H9 (cell line): ENCODE data around the gene LETM1. TPM values are rescaled to one million over a fixed set of nuclear protein-coding genes. Genes with fewer than 3 reads are reported as not detected.
A peak's percentile ranks its signal among the peaks of the same experiment; 100 is the strongest.

Experiments used
- DNase-seq: peaks from one replicate; pipeline ENCODE4 v3.0.0-alpha.2; 2017
- H2AFZ ChIP-seq: one replicate; pipeline ENCODE4 v1.6.1; 2013; ENCODE audit warnings: mild to moderate bottlenecking, low read length, control low read depth, moderate library complexity
- H2AK5ac ChIP-seq: 2 replicates; pipeline ENCODE4 v1.6.1; 2013; ENCODE audit warnings: low read length, control low read depth, mixed read lengths; ENCODE audit not compliant: insufficient read length
- H2BK120ac ChIP-seq: one replicate; pipeline ENCODE4 v1.6.1; 2013; ENCODE audit warnings: low read depth, mild to moderate bottlenecking, low read length, control low read depth, inconsistent platforms; ENCODE audit not compliant: poor library complexity, severe bottlenecking
- H2BK12ac ChIP-seq: 2 replicates; pipeline ENCODE4 v1.6.1; 2013; ENCODE audit warnings: low read length, control low read depth, mixed read lengths, low read depth; ENCODE audit not compliant: insufficient read length
- H2BK15ac ChIP-seq: 2 replicates; pipeline ENCODE4 v1.6.1; 2013; ENCODE audit warnings: low read depth, low read length, control low read depth
- H2BK20ac ChIP-seq: one replicate; pipeline ENCODE4 v1.6.1; 2013; ENCODE audit warnings: low read depth, mild to moderate bottlenecking, low read length, control low read depth, inconsistent platforms; ENCODE audit not compliant: poor library complexity, severe bottlenecking
- H2BK5ac ChIP-seq: 2 replicates; pipeline ENCODE4 v1.6.1; 2013; ENCODE audit warnings: low read length, control low read depth, mixed read lengths; ENCODE audit not compliant: insufficient read length
- H3K14ac ChIP-seq: 2 replicates; pipeline ENCODE4 v1.6.1; 2013; ENCODE audit warnings: low read length, control low read depth; ENCODE audit not compliant: insufficient read depth
- H3K18ac ChIP-seq: 2 replicates; pipeline ENCODE4 v1.6.1; 2013; ENCODE audit warnings: low read depth, mild to moderate bottlenecking, mixed read lengths, low read length, control low read depth; ENCODE audit not compliant: insufficient read length
- H3K23ac ChIP-seq: 2 replicates; pipeline ENCODE4 v1.6.1; 2013; ENCODE audit warnings: low read length, control low read depth, mixed read lengths, low read depth; ENCODE audit not compliant: insufficient read length
- H3K23me2 ChIP-seq: 2 replicates; pipeline ENCODE4 v1.6.1; 2013; ENCODE audit warnings: low read depth, mild to moderate bottlenecking, mixed read lengths, low read length, control low read depth; ENCODE audit not compliant: insufficient read length, poor library complexity, severe bottlenecking
- H3K27ac ChIP-seq: 2 replicates; pipeline ENCODE4 v1.5.1; 2013; ENCODE audit warnings: low read length, control low read depth, mixed read lengths, low read depth; ENCODE audit not compliant: insufficient read length
- H3K27me3 ChIP-seq: 2 replicates; pipeline ENCODE4 v1.6.1; 2013; ENCODE audit warnings: low read length, control low read depth, inconsistent platforms; ENCODE audit not compliant: insufficient read depth
- H3K4ac ChIP-seq: 2 replicates; pipeline ENCODE4 v1.6.1; 2013; ENCODE audit warnings: low read depth, mild to moderate bottlenecking, control low read depth, inconsistent platforms, low read length, moderate library complexity
- H3K4me1 ChIP-seq: 2 replicates; pipeline ENCODE4 v1.6.1; 2013; ENCODE audit warnings: low read length, control low read depth, inconsistent platforms; ENCODE audit not compliant: insufficient read depth
- H3K4me2 ChIP-seq: 2 replicates; pipeline ENCODE4 v1.6.1; 2013; ENCODE audit warnings: low read length, control low read depth, mixed read lengths; ENCODE audit not compliant: insufficient read length, insufficient read depth
- H3K56ac ChIP-seq: 2 replicates; pipeline ENCODE4 v1.6.1; 2013; ENCODE audit warnings: low read depth, mild to moderate bottlenecking, mixed read lengths, low read length, control low read depth; ENCODE audit not compliant: insufficient read length
- H3K79me1 ChIP-seq: 2 replicates; pipeline ENCODE4 v1.6.1; 2013; ENCODE audit warnings: low read depth, mild to moderate bottlenecking, moderate library complexity, low read length, control low read depth, inconsistent platforms; ENCODE audit not compliant: insufficient read depth, poor library complexity, severe bottlenecking
- H3K79me2 ChIP-seq: 2 replicates; pipeline ENCODE4 v1.6.1; 2013; ENCODE audit warnings: low read length, control low read depth, inconsistent platforms; ENCODE audit not compliant: insufficient read depth
- H3K9ac ChIP-seq: 2 replicates; pipeline ENCODE4 v1.6.1; 2013; ENCODE audit warnings: low read length, control low read depth, mixed read lengths; ENCODE audit not compliant: insufficient read length; ENCODE audit errors: extremely low read depth
- H3K9me3 ChIP-seq: one replicate; pipeline ENCODE4 v1.6.1; 2013; ENCODE audit warnings: low read depth, low read length, inconsistent platforms; ENCODE audit not compliant: control insufficient read depth
- H3T11ph ChIP-seq: one replicate; pipeline ENCODE4 v1.6.1; 2013; ENCODE audit warnings: mild to moderate bottlenecking, low read length, control low read depth, inconsistent platforms
- H4K20me1 ChIP-seq: one replicate; pipeline ENCODE4 v1.6.1; 2013; ENCODE audit not compliant: control insufficient read depth, insufficient read length, insufficient read depth
- H4K5ac ChIP-seq: 2 replicates; pipeline ENCODE4 v1.6.1; 2013; ENCODE audit warnings: low read depth, mild to moderate bottlenecking, mixed read lengths, low read length, control low read depth; ENCODE audit not compliant: insufficient read length
- H4K8ac ChIP-seq: replicated peaks from 2 replicates; pipeline ENCODE4 v1.6.1; 2013; ENCODE audit warnings: low read length, control low read depth, mixed read lengths, low read depth; ENCODE audit not compliant: insufficient read length
- H4K91ac ChIP-seq: 2 replicates; pipeline ENCODE4 v1.6.1; 2013; ENCODE audit warnings: low read depth, mild to moderate bottlenecking, moderate library complexity, mixed read lengths, low read length, control low read depth; ENCODE audit not compliant: insufficient read length
- H3K27ac Mint-ChIP-seq, 3 experiments: 2 replicates in 2 of 3; 3 replicates in 1 of 3; pipeline ENCODE4 v1.8.0; 2020 to 2021; ENCODE audit warnings: mixed read lengths in 3 of 3, mild to moderate bottlenecking in 1 of 3, moderate library complexity in 1 of 3
- H3K27me3 Mint-ChIP-seq: 2 replicates; pipeline ENCODE4 v1.8.0; 2021; ENCODE audit warnings: low read depth, mild to moderate bottlenecking, moderate library complexity, mixed read lengths
- H3K36me3 Mint-ChIP-seq, 3 experiments: 2 replicates in 2 of 3; 3 replicates in 1 of 3; pipeline ENCODE4 v1.8.0; 2020 to 2021; ENCODE audit warnings: low read depth in 3 of 3, mixed read lengths in 3 of 3; ENCODE audit not compliant: insufficient read depth in 1 of 3
- H3K4me1 Mint-ChIP-seq, 2 experiments: 2 replicates each; pipeline ENCODE4 v1.8.0; 2020; ENCODE audit warnings: mixed read lengths in 2 of 2
- H3K4me3 Mint-ChIP-seq, 2 experiments: 2 replicates in 1 of 2; 3 replicates in 1 of 2; pipeline ENCODE4 v1.8.0; 2020 to 2021; ENCODE audit warnings: mild to moderate bottlenecking in 2 of 2, mixed read lengths in 2 of 2, moderate library complexity in 1 of 2
- H3K9me3 Mint-ChIP-seq, 2 experiments: 2 replicates in 1 of 2; 3 replicates in 1 of 2; pipeline ENCODE4 v1.8.0; 2020; ENCODE audit warnings: mild to moderate bottlenecking in 2 of 2, mixed read lengths in 2 of 2, moderate library complexity in 1 of 2
- CTCF ChIP-seq: fragments of 200-600 bp; sonication (generic); conservative IDR thresholded peaks from 3 replicates; pipeline ENCODE4 v1.8.0; 2021; ENCODE audit warnings: antibody characterized with exemption, mild to moderate bottlenecking
- WGBS: extraction: QIAGEN DNeasy Blood & Tissue Kit; methylation state at CpG from one replicate; pipeline ENCODE4 v1.1.7; 2013; ENCODE audit warnings: missing lambda C conversion rate, low lambda C conversion rate, mixed read lengths; ENCODE audit not compliant: insufficient read length; ENCODE audit errors: extremely low coverage; 5-methylcytosine and 5-hydroxymethylcytosine counted together
- total RNA-seq: library from RNA; stranded (reverse); gene quantifications from 2 replicates; pipeline ENCODE4 v1.2.1, GENCODE V29; 2021

LETM1 gene
- total RNA-seq, 1 experiment from 2014 or later = 43.4 TPM

- DNase-seq = no peak
- Histone ChIP-seq H3K14ac (no peak overlapping the region), H4K20me1 (no peaks in the 10 kb centered on the region), H2BK12ac (no peak overlapping the region), H4K8ac (no peak overlapping the region), H3K23me2 (peaks cover 5% of the 10 kb centered on the region), H4K91ac (no peak overlapping the region), H2AFZ (no peak overlapping the region), H3K9ac (no peak overlapping the region), H3K56ac (no peak overlapping the region), H3T11ph (no peak overlapping the region), H3K9me3 (no peaks in the 10 kb centered on the region), H3K4ac (no peak overlapping the region), H2BK20ac (no peak overlapping the region), H2BK5ac (no peak overlapping the region), H3K27me3 (no peaks in the 10 kb centered on the region), H2AK5ac (no peak overlapping the region), H3K23ac (no peak overlapping the region), H4K5ac (no peak overlapping the region), H2BK120ac (no peak overlapping the region), H3K79me2 (peaks cover 2% of the 10 kb centered on the region; the same call in 1 of the 2 replicates), H3K18ac (no peak overlapping the region), H3K4me2 (no peak overlapping the region), H2BK15ac (no peak overlapping the region), H3K79me1 (no peaks in the 10 kb centered on the region), H3K4me1 (no peaks in the 10 kb centered on the region), H3K27ac (no peak overlapping the region)
- H3K36me3 Mint-ChIP-seq = peaks cover 12 to 21% (median 15%) of the 10 kb centered on the region in 3 experiments
- no CpG with 5 or more reads among the region's 11 CpGs for WGBS
- H3K27ac Mint-ChIP-seq = peak overlapping the region in 1 of 3 experiments; percentile 68; a peak in 1 of 7 replicates
- no peaks in the 10 kb centered on the region for H3K9me3 Mint-ChIP-seq
- peaks cover 12 to 19% of the 10 kb centered on the region in 2 experiments for H3K4me1 Mint-ChIP-seq
- H3K27me3 Mint-ChIP-seq = peaks cover 12% of the 10 kb centered on the region
- H3K4me3 Mint-ChIP-seq = no peak overlapping the region
- TF ChIP-seq CTCF = peak; percentile 28; the same call in 2 of the 3 replicates
Observed at GRCh38 chr4:1851160-1851559, 4.8 kb downstream of the LETM1 start.
